Small intestine (tissue), 7 donors: ENCODE results near the gene TMEM269. TPM values are rescaled to one million over a fixed set of nuclear protein-coding genes. Genes with fewer than 3 reads are reported as not detected.

Experiments
- DNase-seq, 2 donors: peaks; one replicate each; pipeline versions ENCODE4 v3.0.0 to v3.0.0-alpha.2; 2013
- FAIRE-seq: peaks from 2 replicates; lab custom pipeline; 2012; peaks lifted over from hg19 to GRCh38; lab: Jason Lieb, UNC
- H3K27ac ChIP-seq, 3 donors: one replicate each; pipeline ENCODE4 v1.5.1; 2013; ENCODE audit warnings: low read length in 2 of 3, mild to moderate bottlenecking in 2 of 3, control low read depth in 1 of 3, inconsistent platforms in 1 of 3, low read depth in 1 of 3, moderate library complexity in 1 of 3
- H3K27me3 ChIP-seq, 3 donors: one replicate each; pipeline ENCODE4 v1.6.1; 2013; ENCODE audit warnings: low read length in 3 of 3, inconsistent platforms in 1 of 3; ENCODE audit not compliant: control insufficient read depth in 3 of 3, insufficient read depth in 3 of 3
- H3K36me3 ChIP-seq, 3 donors: one replicate each; pipeline ENCODE4 v1.6.1; 2013; ENCODE audit warnings: low read length in 3 of 3, inconsistent platforms in 1 of 3, low read depth in 1 of 3, mild to moderate bottlenecking in 1 of 3, moderate library complexity in 1 of 3; ENCODE audit not compliant: control insufficient read depth in 3 of 3, insufficient read depth in 2 of 3
- H3K4me1 ChIP-seq, 3 donors: one replicate each; pipeline ENCODE4 v1.6.1; 2013; ENCODE audit warnings: low read length in 2 of 3, inconsistent platforms in 1 of 3, low read depth in 1 of 3, mild to moderate bottlenecking in 1 of 3, moderate library complexity in 1 of 3; ENCODE audit not compliant: control insufficient read depth in 3 of 3, insufficient read depth in 2 of 3
- H3K4me3 ChIP-seq, 3 donors: one replicate each; pipeline ENCODE4 v1.5.1; 2013; ENCODE audit warnings: low read length in 3 of 3, control low read depth in 1 of 3, inconsistent platforms in 1 of 3, low read depth in 1 of 3, mild to moderate bottlenecking in 1 of 3, moderate library complexity in 1 of 3
- H3K9me3 ChIP-seq, 2 donors: one replicate each; pipeline ENCODE4 v1.6.1; 2013; ENCODE audit warnings: low read depth in 1 of 2, low read length in 1 of 2; ENCODE audit not compliant: control insufficient read depth in 2 of 2, insufficient read depth in 1 of 2
- WGBS, 3 donors: extraction: QIAGEN DNeasy Blood & Tissue Kit; methylation state at CpG; one replicate each; pipeline ENCODE4 v1.1.7; 2013; 5-methylcytosine and 5-hydroxymethylcytosine counted together
- polyA plus RNA-seq, 4 donors: library from polyadenylated mRNA; stranded (reverse) in 3 of 4; unstranded in 1 of 4; fragments of 200-250 nt in 3 of 4; fragments of 120-200 nt in 1 of 4; gene quantifications; one replicate each; pipeline versions ENCODE4 v1.2.1 to v1.2.3, GENCODE V29; 2013
- donor health status: healthy with polysubstance abuse.
- donor health status: control.
- donor health status: control.
- donor health status: Bipolar disorder and iron deficiency.
- donor health status: healthy.

TMEM269 gene
- polyA plus RNA-seq, 4 donors, result 0.03 to 0.06 TPM; not detected in 2

GRCh38 chr1:42738678-42739226 is 46.0 kb upstream of the TMEM269 start:
- Histone ChIP-seq H3K4me1 (peaks cover 0 to 26% (median 0%) of the 10 kb centered on the region in 3 donors), H3K27ac (no peak overlapping the region), H3K36me3 (no peaks in the 10 kb centered on the region), H3K4me3 (no peak overlapping the region), H3K9me3 (no peaks in the 10 kb centered on the region), H3K27me3 (no peaks in the 10 kb centered on the region)
- FAIRE-seq (no peak), DNase-seq (no peak)
- WGBS, 3 donors, result 84 to 87% (median 86%) methylated on average over 8 of the region's 8 CpGs

DNA sequence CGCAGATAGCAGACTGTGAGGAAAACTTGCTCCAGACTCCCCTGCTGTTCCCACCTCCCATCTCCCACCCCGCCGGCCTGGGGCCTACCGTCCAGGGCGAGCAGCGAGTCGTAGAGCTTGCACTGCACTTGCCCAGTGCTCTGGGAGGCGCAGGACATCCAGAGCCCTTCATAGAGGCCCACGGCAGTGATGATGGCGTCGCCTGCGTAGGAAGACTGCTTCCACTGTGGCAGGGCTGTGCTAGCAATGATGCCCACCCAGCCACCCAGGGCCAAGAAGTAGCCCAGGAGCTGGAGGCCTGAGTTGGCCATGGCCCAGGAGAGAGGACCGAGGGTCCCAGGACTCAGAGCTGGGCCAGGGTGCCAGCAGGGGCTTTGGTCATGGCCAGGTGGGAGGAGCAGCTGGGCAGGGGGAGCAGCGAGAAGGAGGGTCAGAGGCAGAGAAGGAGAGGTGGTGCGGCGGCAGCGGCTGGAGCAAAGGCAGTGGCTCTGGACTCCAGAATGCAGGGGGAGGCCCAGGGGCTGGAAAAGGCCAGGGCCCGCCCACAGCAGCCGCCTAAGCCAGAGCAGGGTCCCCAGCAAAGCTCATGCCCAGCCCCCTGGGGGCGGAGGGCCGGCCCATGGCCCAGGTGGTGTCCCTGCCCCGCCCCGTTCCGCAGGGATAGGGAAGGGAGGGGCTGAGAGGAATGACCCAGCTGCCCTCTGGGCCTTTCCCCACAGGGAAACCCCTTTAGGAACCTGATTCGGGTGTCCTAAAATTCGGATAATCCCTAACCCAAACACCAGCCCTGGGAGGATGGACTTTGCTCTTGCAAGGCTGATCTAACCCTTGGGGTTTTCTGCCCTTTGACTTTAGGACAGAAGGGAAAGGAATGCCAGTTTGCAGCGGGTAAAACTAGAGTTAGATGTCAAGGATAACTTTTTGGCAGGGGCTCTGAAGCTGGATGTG is 44.8 kb upstream of the TMEM269 start, which contains the start of gene CLDN19:
TSS of gene CLDN19 (minus strand) at position 484 of the 948 bp plus-strand sequence. CDS start at position 311, 173 bp downstream.
- no peak for FAIRE-seq

GRCh38 chr1:42740851-42741580 is 43.8 kb upstream of the TMEM269 start:
- 78% methylated on average over 17 to 19 of the region's 19 CpGs for whole genome bisulfite sequencing, 3 donors
- Histone ChIP-seq H3K27ac (no peak overlapping the region), H3K4me3 (no peak overlapping the region), H3K9me3 (no peaks in the 10 kb centered on the region), H3K36me3 (peaks cover 0 to 8% (median 0%) of the 10 kb centered on the region in 3 donors), H3K27me3 (no peaks in the 10 kb centered on the region), H3K4me1 (peaks cover 0 to 13% (median 0%) of the 10 kb centered on the region in 3 donors)
- no peak for DNase-seq
- FAIRE-seq, result no peak

More for the DNA sequence above, 44.8 kb upstream of the TMEM269 start, which contains the start of gene CLDN19:
- Histone ChIP-seq H3K36me3 (no peaks in the 10 kb centered on the region), H3K9me3 (no peaks in the 10 kb centered on the region), H3K27me3 (no peaks in the 10 kb centered on the region), H3K27ac (no peak within 1 kb of the TSS), H3K4me3 (no peak within 1 kb of the TSS), H3K4me1 (peaks cover 0 to 13% (median 0%) of the 10 kb centered on the region in 3 donors)
- peak; percentile 28 to 61 for DNase-seq
- 63 to 71% (median 67%) methylated on average over 25 to 27 of the region's 27 CpGs for WGBS, 3 donors

- 87 to 98% (median 95%) methylated on average over 4 of the region's 4 CpGs for WGBS, 3 donors
- no peak for DNase-seq
Observed at GRCh38 chr1:42741706-42742105, 43.1 kb upstream of the TMEM269 start.

DNA sequence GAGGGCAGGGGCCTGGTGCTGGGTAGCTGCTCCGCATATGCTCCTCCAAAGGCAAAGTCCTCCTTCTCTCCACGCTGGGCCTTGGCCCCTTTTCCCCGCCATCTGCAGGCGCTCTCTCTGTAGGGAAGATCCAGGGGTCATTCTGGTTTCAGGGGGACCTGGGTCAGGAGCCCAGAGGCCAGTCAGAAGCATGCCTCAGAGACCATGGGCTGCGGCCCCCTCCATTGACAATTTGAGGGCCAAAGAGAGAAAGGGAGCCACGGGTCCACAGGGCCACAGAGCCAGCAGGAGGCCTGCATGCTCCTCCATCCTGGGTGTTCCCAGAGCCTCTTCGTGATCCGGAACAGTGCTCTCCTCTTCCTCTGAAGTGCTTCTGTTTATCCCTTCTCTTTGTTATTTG is 42.6 kb upstream of the TMEM269 start:
- FAIRE-seq (no peak), DNase-seq (no peak)
- Histone ChIP-seq H3K4me3 (no peak overlapping the region), H3K27me3 (no peaks in the 10 kb centered on the region), H3K27ac (no peak overlapping the region), H3K36me3 (peaks cover 0 to 19% (median 0%) of the 10 kb centered on the region in 3 donors), H3K9me3 (no peaks in the 10 kb centered on the region), H3K4me1 (peaks cover 0 to 13% (median 0%) of the 10 kb centered on the region in 3 donors)
- 87 to 89% (median 87%) methylated on average over 8 of the region's 8 CpGs for WGBS, 3 donors

More at GRCh38 chr1:42741706-42742105, 43.1 kb upstream of the TMEM269 start:
- peaks cover 0 to 13% (median 0%) of the 10 kb centered on the region in 3 donors for H3K4me1 ChIP-seq
- peaks cover 0 to 15% (median 0%) of the 10 kb centered on the region in 3 donors for H3K36me3 ChIP-seq
- H3K27ac ChIP-seq, result no peak overlapping the region
- FAIRE-seq, result no peak
- H3K4me3 ChIP-seq, result no peak overlapping the region
- H3K9me3 ChIP-seq, result no peaks in the 10 kb centered on the region
- no peaks in the 10 kb centered on the region for H3K27me3 ChIP-seq

GRCh38 chr1:42742617-42743316 is 42.0 kb upstream of the TMEM269 start:
- Histone ChIP-seq H3K9me3 (no peaks in the 10 kb centered on the region), H3K36me3 (peaks cover 0 to 25% (median 0%) of the 10 kb centered on the region in 3 donors), H3K27ac (no peak overlapping the region), H3K27me3 (no peaks in the 10 kb centered on the region), H3K4me3 (no peak overlapping the region), H3K4me1 (peaks cover 0 to 13% (median 0%) of the 10 kb centered on the region in 3 donors)
- DNase-seq (no peak), FAIRE-seq (no peak)
- 90 to 92% (median 90%) methylated on average over 9 of the region's 9 CpGs for WGBS, 3 donors

DNA sequence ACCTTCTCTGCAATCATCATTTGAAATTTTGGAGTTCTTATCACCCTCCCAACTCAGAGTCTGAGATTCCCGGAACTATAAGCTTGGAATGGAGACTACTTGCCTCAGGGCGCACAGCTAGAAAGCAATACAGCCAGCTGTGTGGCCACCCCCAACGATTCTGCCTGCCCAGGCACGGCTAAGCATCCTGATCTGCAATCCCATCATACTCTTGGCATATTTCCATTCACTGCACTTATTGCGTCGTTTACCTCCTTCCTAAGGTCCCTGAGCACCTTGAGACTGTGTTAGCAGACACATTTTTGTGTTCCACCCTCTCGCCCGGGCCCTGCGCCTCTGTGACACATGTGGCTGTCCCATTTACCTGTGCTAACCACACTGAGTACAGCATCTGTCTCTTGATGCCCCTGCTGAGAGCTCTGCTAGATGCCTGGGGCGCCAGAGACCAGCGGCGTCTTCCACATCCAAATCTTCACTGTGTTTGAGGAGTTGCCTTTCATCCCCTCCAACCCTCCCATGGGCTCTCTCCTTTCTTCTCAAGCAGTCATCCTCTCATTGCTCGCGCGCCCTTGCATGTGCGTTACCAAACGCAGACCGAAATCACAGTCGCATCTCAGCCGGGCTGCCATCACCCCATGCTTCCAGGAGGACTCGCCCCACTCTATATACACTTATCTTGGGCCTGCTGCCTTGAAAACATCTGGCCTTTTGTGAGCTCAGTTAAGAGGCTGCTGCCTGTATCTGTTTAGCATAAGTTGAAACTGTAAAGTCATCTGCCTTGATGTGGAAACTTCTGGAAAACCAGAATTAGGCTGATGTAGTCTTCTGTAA is 41.3 kb upstream of the TMEM269 start:
- no peak for FAIRE-seq
- no peak for DNase-seq
- WGBS, 3 donors, result 78 to 82% (median 78%) methylated on average over 21 of the region's 21 CpGs
- Histone ChIP-seq H3K27me3 (no peaks in the 10 kb centered on the region), H3K9me3 (no peaks in the 10 kb centered on the region), H3K27ac (no peak overlapping the region), H3K4me3 (no peak overlapping the region), H3K4me1 (peaks cover 0 to 13% (median 0%) of the 10 kb centered on the region in 3 donors), H3K36me3 (peaks cover 0 to 32% (median 0%) of the 10 kb centered on the region in 3 donors)
